Activated CD4-positive, CD25-positive, alpha-beta regulatory T cell treated with anti-CD3 and anti-CD28 coated beads, Interleukin-2, amount 50 U/mL, for 72 hours (primary cell): ENCODE measurements around the gene MIOX.

Experiments
- DNase-seq: peaks from one replicate; pipeline ENCODE4 v3.0.0; 2021

MIOX gene

GRCh38 chr22:50486561-50487289 is at the start of gene MIOX:
TSS of gene MIOX (plus strand) at chr22:50486859. CDS start at chr22:50486898, 39 bp downstream.
- no peak for DNase-seq

DNA sequence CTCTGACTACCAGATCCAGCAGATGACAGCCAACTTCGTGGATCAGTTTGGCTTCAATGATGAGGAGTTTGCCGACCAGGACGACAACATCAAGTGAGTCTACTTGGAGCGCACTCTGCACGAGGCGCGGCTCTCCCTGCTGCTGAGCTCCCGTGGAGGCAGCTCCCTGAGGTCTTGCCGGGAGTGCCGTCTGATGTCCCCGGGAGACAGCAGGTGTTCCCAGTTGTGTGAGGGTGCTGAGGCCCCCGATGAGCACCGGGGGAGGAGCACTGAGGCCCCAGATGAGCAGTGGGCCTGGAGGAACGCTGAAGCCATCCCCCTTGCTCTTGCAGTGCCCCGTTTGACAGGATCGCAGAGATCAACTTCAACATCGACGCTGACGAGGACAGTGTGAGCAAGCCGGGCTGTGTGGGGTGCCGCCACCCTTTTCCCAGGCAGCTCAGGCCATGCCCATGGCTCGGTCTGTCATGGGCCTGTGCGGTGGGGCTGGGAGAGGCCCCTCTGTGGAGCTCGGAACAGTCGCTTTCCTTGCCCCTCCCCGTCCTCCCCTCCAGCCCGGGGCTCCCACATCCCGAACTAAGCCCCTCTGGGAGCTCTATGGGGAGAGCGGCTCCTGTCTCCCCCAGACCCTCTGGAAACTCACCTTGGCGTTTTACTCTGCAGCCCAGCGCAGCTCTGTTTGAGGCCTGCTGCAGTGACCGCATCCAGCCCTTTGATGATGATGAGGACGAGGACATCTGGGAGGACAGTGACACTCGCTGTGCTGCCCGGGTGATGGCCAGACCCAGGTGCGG is 49.0 kb upstream of the MIOX start:
- no peak for DNase-seq

- no peak for DNase-seq
Measured at GRCh38 chr22:50438305-50439275, 48.1 kb upstream of the MIOX start.

DNA sequence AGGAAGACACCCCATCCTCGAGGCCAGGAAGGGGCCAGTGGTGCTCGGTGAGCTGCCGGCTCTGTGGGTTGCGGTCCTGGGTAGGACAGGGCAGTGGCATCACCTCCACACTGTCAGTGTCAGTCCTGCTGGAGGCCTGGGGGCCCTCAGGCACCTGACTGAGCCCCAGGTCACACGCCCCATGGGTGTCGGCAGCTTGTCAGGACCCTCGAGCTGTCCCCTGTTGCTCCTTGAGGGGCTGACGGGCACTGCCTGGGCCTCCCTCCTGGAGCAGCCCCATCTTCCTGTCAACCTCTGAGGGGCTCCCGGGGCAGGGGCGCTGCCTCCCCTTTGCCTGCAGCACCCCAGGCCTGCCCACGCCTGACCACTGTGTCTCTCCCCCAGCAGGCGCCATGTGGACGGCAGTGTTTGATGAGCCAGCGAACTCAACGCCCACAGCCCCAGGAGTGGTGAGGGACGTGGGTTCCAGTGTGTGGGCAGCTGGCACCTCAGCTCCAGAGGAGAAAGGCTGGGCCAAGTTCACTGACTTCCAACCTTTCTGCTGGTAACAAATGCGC is 47.3 kb upstream of the MIOX start:
- no peak for DNase-seq

DNA sequence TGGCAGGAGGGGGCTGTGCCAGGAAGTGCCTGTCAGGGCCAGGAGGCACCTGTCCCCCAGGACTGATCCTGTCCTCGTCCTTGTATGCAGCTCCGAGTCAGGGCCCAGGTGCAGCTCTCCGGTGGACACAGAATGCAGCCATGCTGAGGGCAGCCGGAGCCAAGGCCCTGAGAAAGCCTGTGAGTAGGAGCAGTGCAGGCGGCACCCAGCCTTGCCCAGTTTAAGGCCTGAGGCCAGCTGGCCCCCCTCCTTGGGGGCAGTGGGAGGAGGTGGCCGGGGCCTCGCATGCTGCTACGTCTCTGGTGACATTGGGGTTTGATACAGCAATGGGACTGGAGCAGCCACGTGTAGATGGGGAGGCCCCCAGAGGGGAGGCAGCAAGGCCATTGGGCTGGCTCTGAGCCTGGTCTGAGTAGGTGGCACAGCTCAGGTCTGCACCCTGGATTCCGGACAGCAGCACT is 46.8 kb upstream of the MIOX start:
- DNase-seq = no peak

DNA sequence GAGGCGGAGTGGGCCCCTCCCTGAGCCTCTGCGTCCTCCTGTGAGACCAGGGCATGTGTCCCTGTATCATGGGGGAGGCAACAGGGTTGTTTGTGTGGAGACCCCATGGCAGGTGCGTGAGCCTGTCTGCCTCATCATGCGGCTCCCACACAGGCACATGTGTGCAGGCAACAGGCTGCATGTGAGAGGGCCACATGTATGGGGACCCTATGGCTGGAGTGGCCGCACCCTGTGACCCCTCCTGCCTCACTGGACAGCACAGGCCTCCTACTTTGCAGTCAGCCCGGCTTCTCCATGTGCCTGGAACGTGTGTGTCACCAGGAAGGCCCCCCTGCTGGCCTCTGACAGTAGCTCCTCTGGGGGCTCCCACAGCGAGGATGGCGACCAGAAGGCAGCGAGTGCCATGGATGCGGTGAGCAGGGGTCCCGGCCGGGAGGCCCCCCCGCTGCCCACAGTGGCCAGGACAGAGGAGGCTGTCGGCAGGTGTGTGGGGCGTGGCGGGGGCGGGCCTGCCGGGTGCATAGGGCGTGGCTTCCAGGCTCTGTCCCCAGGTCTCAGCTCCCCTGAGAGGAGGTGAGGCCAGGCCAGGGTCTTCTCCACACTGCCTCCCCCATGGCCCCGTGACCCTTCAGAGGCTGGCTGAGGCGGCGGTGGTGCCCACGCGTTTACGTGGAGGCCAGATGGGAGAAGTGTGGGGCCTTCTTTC is 46.0 kb upstream of the MIOX start:
- DNase-seq = no peak

GRCh38 chr22:50441428-50441993 is 45.1 kb upstream of the MIOX start:
- DNase-seq = no peak

- no peak for DNase-seq
Measured at GRCh38 chr22:50443197-50443596, 43.5 kb upstream of the MIOX start.

DNA sequence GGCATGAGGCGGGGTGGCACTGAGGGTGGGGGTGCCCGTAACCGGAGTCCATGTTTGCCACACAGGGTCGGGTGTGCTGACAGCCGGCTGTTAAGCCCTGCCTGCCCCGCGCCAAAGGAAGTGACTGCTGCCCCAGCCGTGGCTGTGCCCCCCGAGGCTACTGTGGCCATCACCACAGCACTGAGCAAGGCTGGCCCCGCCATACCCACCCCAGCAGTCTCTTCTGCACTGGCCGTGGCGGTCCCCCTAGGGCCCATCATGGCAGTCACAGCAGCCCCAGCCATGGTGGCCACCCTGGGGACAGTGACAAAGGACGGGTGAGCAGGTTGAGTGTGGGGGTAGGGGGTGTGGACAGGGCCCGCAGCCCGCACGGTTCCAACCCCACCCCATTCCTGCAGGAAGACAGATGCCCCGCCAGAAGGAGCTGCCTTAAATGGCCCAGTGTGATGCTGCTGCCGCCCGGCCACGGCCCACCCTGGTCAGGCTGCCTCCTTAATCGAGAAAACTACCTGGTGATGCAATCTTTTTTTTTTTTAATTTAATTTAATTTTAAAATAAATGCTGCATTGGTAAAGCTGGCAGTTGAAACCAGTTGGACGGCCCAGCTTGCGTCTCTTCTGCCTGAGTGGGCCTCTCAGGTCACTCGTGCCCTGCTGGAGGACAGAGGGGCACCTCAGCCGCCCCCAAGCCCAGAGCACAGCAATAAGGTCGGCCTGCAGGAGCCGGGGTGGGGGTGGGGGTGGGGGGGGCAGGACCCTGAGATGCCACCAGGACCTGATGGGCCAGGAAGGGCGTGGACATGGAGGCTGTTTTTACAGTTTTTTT is 42.6 kb upstream of the MIOX start:
- no peak for DNase-seq

DNA sequence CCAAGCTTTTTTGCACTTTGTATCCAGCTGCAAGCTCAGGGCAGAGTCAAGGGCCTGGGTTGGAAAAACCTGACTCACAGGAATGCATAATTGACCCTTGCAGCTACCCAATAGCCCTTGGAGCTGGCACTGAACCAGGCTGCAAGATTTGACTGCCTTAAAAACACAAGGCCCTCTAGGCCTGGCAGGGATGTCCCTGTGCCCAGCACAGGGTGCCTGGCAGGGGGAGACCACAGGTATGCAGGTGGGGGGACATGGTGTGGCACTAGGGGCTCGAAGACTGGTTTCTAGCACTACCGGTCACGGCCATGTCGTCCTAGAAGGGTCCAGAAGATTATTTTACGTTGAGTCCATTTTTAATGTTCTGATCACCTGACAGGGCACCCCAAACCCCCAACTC is 42.0 kb upstream of the MIOX start:
- no peak for DNase-seq

GRCh38 chr22:50445071-50445879 is 41.4 kb upstream of the MIOX start:
- no peak for DNase-seq

GRCh38 chr22:50445880-50446707 is 40.6 kb upstream of the MIOX start:
- DNase-seq = no peak

DNA sequence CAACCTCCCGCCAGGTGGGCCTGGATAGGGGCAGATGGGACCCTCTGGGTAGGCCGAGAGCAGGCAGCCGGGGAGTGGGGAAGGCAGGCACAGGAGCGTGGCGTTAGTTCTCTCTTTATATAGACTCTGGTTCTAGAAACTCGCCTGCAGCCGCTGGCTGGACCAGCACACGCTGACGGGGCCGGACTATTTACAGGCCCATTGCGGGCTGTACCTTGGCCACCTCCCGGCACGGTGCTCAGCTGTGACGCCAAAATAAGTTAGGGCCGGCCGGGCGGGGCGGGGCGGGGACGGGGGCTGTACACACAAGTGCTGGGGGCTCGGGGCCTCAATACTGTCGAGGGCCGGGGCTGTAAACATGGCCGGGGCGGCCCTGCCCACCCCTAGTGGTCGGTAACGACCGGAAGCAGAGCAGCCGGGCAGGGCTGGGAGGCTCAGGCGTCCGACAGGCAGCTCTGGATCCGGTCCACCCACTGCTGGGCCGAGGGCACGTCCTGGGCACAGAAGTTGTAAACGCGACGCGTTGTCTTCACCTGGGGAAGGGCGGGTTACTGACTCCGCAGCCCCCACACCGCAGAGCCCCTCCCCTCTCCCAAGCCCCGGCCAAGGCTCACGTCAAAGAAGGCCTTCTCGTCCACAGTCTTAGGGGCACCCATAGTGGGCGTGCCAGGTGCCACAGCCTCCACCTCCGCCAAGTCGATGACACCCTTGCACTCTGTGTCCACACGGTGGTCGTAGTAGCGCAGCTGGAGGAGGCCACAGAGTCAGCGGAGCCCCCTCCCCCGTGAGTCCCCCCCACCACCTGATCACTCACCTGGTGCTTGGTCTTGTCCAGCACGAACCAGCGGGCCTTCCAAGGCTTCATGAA is 39.7 kb upstream of the MIOX start:
- DNase-seq = no peak

DNA sequence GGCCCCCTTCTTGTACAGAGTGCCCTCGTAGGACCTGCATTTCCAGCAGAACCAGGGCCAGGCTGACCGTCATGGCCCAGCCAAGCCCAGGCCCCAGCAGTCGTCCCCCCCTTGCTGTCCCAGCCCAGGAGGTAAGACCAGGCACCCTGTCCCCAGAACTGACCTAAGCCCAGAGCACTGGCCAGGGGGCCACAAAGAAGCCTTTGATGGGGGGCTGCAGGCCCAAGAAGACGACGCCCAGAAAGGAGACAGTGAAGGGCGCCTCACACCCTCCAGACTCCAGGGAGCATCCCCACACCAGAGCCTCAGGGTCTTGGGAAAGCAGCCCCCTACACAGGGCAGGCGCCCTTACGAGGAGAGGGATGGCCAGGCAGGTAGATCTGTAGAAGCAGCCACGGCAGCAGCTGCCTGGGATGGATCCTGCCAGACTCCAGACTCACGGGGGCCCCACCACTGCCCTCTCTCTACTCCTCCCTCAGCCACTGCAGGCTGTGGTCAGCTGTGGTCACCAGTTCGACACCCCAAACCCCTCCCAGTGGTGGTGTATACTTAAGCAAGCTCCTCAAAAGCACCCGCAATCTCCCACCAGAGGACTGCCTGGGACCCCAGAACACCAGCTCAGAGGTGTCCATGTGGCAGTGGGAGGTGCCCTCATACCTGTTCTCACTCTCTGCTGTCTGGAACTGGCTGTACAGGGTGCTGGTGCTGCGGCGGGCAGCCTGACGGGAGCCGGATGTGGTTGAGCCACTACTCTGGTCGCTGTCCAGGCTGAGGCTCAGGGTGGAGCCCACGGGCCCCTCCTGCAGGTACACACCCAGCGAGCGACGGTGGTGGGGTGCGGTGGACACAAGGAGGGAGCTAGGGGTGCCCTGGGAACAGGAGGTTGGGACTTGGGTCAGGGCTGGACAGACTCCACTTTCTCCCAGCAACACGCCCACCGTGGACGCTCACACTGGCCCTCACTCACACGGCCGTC is 38.8 kb upstream of the MIOX start:
- DNase-seq = no peak

- no peak for DNase-seq
Measured at GRCh38 chr22:50452649-50453048, 34.0 kb upstream of the MIOX start.

GRCh38 chr22:50454556-50455075 is 32.0 kb upstream of the MIOX start:
- DNase-seq = no peak
